ENCODE data around the gene ERC2. TPM values are rescaled to one million over a fixed set of nuclear protein-coding genes. Genes with fewer than 3 reads are reported as not detected.

ERC2 gene
- total RNA-seq, 4 donors from 2014 or later = 5.3 to 8.8 (median 7.8) TPM

DNA sequence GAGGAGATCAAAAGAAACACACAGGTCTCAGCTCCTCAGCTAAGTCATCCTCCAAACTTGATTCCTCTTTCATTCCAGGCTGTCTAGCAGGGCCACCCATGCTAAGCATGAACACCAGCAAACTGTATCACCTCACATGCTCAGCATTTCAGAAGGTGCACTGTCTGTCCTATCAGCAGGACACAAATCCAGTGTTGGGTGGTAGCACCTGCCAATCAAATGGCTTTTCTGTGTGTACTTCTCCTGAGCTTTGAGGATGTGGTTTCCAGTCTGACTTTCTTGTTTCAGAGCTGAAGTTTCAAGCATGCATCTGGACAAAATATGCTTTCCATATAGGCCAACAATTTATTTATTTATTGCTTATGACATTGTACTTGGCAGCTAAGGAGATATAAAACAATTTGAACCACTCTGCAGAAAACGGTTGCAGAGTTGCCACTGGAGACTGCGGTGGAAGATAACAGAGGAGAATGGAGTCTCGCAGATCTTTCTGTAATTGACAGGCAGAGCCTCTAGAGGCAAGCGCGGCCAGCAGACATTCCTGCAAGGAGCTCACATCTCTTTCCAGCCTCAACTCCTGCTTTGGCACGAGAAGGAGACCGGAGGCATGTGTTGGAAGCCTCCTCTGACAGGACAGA lies 814.0 kb downstream of the ERC2 start:
- intact Hi-C loops (cut with DNase I) = no loop called here
- 83 to 92% methylated on average over 7 of the region's 7 CpGs for WGBS, 2 donors
- Histone ChIP-seq H3K4me3 (replicated peaks in 1 of 3) (no peak overlapping the region), H3K4me1 (no peaks in the 10 kb centered on the region), H3K36me3 (no peaks in the 10 kb centered on the region), H3K27me3 (no peaks in the 10 kb centered on the region), H3K9me3 (no peaks in the 10 kb centered on the region), H3K27ac (no peak overlapping the region)
- DNase-seq = no peak
- no peak for TF ChIP-seq POLR2A (IDR thresholded peaks at IDR 0.05)
- TF ChIP-seq, protein P1, sequence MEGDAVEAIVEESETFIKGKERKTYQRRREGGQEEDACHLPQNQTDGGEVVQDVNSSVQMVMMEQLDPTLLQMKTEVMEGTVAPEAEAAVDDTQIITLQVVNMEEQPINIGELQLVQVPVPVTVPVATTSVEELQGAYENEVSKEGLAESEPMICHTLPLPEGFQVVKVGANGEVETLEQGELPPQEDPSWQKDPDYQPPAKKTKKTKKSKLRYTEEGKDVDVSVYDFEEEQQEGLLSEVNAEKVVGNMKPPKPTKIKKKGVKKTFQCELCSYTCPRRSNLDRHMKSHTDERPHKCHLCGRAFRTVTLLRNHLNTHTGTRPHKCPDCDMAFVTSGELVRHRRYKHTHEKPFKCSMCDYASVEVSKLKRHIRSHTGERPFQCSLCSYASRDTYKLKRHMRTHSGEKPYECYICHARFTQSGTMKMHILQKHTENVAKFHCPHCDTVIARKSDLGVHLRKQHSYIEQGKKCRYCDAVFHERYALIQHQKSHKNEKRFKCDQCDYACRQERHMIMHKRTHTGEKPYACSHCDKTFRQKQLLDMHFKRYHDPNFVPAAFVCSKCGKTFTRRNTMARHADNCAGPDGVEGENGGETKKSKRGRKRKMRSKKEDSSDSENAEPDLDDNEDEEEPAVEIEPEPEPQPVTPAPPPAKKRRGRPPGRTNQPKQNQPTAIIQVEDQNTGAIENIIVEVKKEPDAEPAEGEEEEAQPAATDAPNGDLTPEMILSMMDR (IDR thresholded peaks at IDR 0.05) = no peak

DNA sequence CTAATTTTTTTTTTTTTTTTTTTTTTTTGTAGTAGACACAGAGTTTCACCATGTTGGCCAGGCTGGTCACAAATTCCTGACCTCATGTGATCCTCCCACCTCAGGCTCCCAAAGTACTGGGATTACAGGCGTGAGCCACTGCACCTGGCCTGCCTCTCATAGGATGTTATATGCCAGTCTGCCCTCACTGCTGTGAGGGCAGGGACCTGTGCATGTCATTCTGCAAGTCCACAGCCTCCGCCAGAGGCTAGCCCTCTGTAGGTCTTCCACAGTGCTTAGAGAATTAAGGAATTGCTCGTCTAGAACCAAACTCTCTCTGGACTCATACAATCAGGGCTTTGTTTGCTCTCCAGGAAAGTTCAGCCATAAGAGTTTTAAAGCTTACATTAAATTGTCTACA lies 817.3 kb downstream of the ERC2 start:
- no peak for DNase-seq
- no peaks in the 10 kb centered on the region for H3K9me3 ChIP-seq
- no peaks in the 10 kb centered on the region for H3K27me3 ChIP-seq
- no peak overlapping the region for H3K27ac ChIP-seq
- H3K4me3 ChIP-seq (replicated peaks in 1 of 3) = no peak overlapping the region
- WGBS, 2 donors = 96% methylated on average over 3 of the region's 3 CpGs
- TF ChIP-seq, protein P1 (IDR thresholded peaks at IDR 0.05) = no peak
- intact Hi-C loops (cut with DNase I) = no loop called here
- no peaks in the 10 kb centered on the region for H3K4me1 ChIP-seq
- H3K36me3 ChIP-seq = no peaks in the 10 kb centered on the region

DNA sequence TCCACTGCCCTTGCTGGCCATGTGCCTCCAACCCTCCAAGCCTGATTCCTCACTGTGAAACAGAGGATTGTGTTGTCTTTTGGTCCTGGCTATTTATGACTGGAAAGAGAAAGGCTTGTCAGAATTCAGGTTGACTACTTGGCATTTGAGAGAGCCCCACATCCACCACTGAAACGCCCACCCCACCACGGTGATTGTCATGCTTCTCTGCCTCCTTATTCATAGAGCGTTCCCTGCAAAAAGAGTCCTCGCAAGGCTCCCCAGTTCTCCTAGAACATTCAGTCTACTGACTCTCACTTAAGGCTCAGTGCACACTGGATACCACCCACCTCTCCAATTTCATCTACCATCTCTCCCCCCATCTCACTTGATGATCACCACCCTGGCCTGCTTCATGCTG lies 818.3 kb downstream of the ERC2 start:
- Histone ChIP-seq H3K4me1 (no peaks in the 10 kb centered on the region), H3K9me3 (no peaks in the 10 kb centered on the region), H3K4me3 (replicated peaks in 1 of 3) (no peak overlapping the region), H3K27ac (no peak overlapping the region), H3K36me3 (no peaks in the 10 kb centered on the region), H3K27me3 (no peaks in the 10 kb centered on the region)
- DNase-seq = no peak
- TF ChIP-seq, protein P1 (IDR thresholded peaks at IDR 0.05) = no peak
- TF ChIP-seq POLR2A (IDR thresholded peaks at IDR 0.05) = no peak
- 69 to 83% methylated on average over 4 of the region's 4 CpGs for WGBS, 2 donors
- intact Hi-C loops (cut with DNase I) = no loop called here

DNA sequence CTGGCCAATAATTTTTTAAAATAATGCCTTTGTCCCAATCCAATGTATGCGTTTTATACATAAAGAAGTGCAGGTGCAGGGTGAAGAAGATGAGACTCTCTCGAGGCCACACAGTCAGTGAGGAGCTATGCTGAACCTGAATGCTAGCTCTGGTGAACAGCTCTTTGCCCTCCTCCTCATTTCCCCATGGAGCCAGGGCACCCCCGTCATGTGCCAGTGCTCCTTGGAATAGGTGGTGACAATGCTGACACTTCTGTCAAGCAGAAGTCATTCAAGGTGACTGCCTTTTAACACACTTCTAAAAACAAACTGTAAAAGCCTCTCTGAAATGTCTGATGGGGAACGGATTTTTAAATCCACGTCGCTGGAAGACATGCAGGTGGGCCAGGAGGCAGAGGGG lies 818.7 kb downstream of the ERC2 start:
- Histone ChIP-seq H3K4me3 (replicated peaks in 1 of 3) (no peak overlapping the region), H3K9me3 (no peaks in the 10 kb centered on the region), H3K36me3 (no peaks in the 10 kb centered on the region), H3K27ac (no peak overlapping the region), H3K4me1 (no peaks in the 10 kb centered on the region), H3K27me3 (no peaks in the 10 kb centered on the region)
- WGBS, 2 donors = 57 to 58% methylated on average over 6 of the region's 6 CpGs
- DNase-seq = no peak
- TF ChIP-seq, protein P1 (IDR thresholded peaks at IDR 0.05) = no peak
- no peak for TF ChIP-seq POLR2A (IDR thresholded peaks at IDR 0.05)
- intact Hi-C loops (cut with DNase I) = no loop called here

DNA sequence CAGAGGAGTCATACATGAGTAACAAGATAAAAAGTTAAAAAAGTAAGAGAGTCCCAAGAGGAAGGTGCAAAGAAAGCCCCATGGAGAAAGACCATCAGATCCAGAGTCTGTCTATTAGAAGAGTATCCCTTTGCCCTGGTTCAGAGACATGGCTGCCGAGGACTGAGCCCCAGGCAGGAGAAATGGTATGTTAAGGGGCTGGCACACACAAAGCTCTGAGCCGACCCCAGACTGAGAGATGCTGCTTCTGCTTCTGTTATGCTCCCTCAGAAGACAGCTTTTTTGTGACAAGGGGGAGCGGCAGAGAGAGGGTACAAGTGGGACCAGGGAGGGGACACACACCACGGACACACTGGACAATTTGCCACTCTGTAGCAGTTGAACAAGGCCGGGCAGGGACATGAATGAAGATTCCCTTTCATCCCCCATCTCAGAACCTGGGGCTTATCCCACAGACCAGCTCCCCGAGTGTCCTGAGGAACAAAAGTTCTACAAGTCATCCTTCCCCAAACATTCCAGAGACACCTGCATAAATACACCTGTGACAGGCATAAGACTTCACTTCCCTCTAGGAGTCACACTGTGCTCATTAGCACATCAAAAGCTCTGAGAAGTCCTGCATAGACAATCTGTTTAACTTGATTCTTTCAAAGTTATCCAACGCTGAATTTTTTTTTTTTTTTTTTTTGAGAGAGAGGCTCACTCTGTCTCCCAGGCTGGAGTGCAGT lies 819.5 kb downstream of the ERC2 start:
- no peak for DNase-seq
- no peak overlapping the region for H3K4me3 ChIP-seq (replicated peaks in 1 of 3)
- WGBS, 2 donors = 81 to 85% methylated on average over 7 of the region's 7 CpGs
- no peaks in the 10 kb centered on the region for H3K4me1 ChIP-seq
- H3K36me3 ChIP-seq = no peaks in the 10 kb centered on the region
- no peak overlapping the region for H3K27ac ChIP-seq
- no peaks in the 10 kb centered on the region for H3K9me3 ChIP-seq
- no peaks in the 10 kb centered on the region for H3K27me3 ChIP-seq
- TF ChIP-seq, protein P1 (IDR thresholded peaks at IDR 0.05) = no peak
- no peak for TF ChIP-seq POLR2A (IDR thresholded peaks at IDR 0.05)
- intact Hi-C loops (cut with DNase I) = no loop called here
